Urothelium cell line (cell line): ENCODE results near the gene NTRK3.
"Not testable (repeated sequence)": the region's sequence is repeated elsewhere in the genome, so short reads cannot be mapped to it uniquely, and the experiment has no call there.

Source experiments
- DNase-seq: peaks from one replicate; pipeline ENCODE4 v3.0.0; 2011; ENCODE audit warnings: low spot score, mixed read lengths
- FAIRE-seq: peaks from 2 replicates; lab custom pipeline; 2011; peaks lifted over from hg19 to GRCh38; lab: Jason Lieb, UNC

Gene NTRK3

GRCh38 chr15:88083811-88084760 lies 172.5 kb downstream of the NTRK3 start:
- DNase-seq (no peak), FAIRE-seq (no peak)

- no peak for FAIRE-seq
- no peak for DNase-seq
Measured at GRCh38 chr15:88080616-88081015, 175.9 kb downstream of the NTRK3 start.

DNA sequence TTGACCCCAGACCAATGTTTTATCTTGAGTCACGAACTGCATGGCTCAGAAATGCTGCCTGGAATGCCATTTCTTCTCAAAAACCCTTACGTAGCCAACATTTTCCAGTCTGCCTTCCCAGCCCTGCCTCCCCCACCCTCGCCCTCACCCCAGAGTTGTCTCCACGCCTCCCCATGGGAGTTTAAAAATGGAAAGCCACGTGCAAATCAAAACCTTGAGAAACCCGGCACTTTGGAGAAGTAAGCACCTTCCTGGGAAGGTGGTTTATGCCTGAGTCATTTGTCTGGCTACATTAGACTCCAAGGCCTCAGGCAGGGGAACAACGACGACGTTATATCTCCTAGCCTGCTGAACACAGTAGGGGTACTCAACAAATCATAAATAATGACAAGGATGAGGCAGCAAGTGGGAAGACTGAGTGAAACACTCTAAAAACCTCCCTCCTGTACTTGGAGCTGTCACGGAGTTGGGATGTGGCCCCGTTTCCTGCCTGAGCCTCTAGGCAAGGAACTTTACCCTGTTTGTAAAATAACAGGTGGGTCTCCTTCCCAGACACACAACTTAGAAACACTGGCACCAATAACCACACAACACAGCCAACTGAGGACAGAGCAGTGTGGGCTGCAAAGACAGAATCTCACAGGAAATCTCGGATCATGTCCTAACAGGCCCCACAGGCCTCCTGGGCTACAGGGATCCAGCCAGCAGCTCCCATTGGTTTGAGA lies 179.1 kb downstream of the NTRK3 start:
- no peak for DNase-seq
- no peak for FAIRE-seq

- FAIRE-seq: no peak
- no peak for DNase-seq
Measured at GRCh38 chr15:88076328-88076727, 180.2 kb downstream of the NTRK3 start.

GRCh38 chr15:88075102-88075501 lies 181.4 kb downstream of the NTRK3 start:
- DNase-seq: no peak
- no peak for FAIRE-seq

- no peak for FAIRE-seq
- DNase-seq: no peak
Measured at GRCh38 chr15:88074386-88074785, 182.2 kb downstream of the NTRK3 start.

GRCh38 chr15:88073391-88073691 lies 183.2 kb downstream of the NTRK3 start:
- no peak for DNase-seq
- FAIRE-seq: no peak

GRCh38 chr15:88072598-88073390 lies 183.7 kb downstream of the NTRK3 start:
- DNase-seq (no peak), FAIRE-seq (no peak)

DNA sequence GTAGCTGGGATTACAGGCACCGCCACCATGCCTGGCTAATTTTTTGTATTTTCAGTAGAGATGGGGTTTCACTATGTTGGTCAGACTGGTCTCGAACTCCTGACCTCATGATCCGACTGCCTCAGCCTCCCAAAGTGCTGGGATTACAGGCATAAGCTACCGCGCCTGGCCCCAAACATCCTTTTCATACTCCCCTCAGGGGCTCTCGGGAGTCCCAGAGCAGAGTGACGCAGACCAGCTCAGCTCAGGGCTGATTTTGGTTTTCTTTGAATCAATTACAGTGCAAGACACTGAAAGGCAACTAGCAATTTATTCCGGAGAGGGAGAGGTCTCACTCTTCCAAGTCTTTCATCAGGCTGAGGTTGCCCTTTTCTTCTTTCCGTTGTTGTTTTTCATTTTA lies 184.4 kb downstream of the NTRK3 start:
- not testable (repeated sequence) for DNase-seq, FAIRE-seq

GRCh38 chr15:88071141-88071540 lies 185.4 kb downstream of the NTRK3 start:
- FAIRE-seq (no peak), DNase-seq (no peak)

- no peak for FAIRE-seq
- no peak for DNase-seq
Measured at GRCh38 chr15:88069561-88069960, 187.0 kb downstream of the NTRK3 start.

- FAIRE-seq (no peak), DNase-seq (no peak)
Measured at GRCh38 chr15:88067331-88067685, 189.2 kb downstream of the NTRK3 start.

GRCh38 chr15:88066636-88067330 lies 189.8 kb downstream of the NTRK3 start:
- no peak for FAIRE-seq
- no peak for DNase-seq

GRCh38 chr15:88061452-88061851 lies 195.1 kb downstream of the NTRK3 start:
- DNase-seq (no peak), FAIRE-seq (no peak)

DNA sequence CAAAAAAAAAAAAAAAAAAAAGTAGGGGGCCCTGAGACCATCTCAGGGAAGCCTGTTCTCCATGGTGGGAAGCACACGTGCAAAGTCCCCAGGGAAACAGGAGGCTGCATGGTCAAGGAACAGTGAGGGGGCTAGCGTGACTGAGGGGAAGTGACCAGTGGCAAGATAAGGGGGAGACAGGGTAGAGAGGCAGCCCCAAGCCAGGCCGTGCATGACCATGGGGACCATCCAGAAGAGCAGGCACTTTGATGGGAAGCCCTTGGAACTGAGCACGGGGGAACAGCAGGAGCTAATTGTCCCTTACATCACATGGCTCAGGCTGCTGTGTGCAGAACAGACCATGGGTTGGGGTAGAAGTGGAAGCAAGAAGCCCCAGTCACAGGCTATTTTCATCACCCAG lies 196.2 kb downstream of the NTRK3 start:
- DNase-seq (no peak), FAIRE-seq (no peak)

DNA sequence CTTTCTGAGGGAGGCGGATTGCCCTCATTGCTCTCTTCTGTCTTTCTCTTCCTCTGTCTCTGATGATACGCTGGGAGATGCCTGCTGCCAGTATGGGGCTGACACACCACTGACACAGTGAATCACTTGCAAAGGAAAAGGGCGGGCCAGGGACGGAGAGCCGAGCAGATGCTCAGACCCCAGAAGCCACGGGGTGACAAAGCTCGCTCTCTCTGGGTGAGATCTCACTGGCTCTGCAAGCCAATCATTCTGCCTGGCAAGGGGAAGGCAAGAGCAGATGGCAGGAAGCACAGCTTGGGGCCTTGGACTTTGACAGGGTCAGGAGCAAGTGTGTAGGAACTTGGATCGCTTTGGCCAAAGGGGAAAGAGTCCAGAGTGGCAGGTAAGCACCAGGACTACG lies 198.7 kb downstream of the NTRK3 start:
- no peak for DNase-seq
- FAIRE-seq: no peak

- FAIRE-seq (no peak), DNase-seq (no peak)
Measured at GRCh38 chr15:88049506-88049905, 207.0 kb downstream of the NTRK3 start.

DNA sequence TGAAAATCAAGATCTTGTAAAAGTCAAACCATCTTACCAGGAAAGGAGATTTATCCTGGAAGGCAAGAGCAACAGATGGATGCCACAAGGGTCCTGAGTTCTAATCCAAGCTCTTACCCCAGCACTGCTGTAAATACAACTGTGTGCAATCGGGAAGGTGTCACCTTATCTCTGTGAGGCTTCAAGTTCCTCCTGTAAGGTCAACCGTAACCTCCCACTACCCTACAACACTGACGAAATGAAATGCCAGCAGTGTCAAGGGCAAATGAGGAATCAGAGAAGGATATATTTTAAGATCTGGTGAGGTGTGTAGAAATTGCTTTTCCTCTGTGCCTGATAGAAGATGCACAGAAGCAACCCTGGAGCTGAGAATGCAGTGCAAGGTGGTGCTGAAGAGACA lies 207.8 kb downstream of the NTRK3 start:
- no peak for FAIRE-seq
- DNase-seq: no peak

DNA sequence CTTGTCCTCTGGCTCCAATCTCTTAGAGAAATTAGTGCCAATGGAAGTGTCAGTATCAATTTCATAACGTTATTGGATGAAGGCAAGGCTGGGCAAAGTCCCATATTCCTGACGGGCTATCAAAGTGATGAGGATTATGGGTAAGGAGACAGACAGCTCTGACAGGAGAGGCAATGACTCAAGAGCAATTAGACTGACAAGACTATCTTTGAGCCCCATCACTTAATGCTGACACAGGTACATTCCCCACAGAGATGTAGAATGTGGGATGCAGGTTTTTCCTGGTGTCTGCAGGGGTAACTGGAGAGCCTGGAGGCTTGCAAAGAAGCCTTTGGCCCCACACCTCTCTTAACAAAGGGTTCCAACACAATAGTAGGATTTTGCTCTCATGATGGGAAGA lies 208.3 kb downstream of the NTRK3 start:
- no peak for DNase-seq
- no peak for FAIRE-seq

DNA sequence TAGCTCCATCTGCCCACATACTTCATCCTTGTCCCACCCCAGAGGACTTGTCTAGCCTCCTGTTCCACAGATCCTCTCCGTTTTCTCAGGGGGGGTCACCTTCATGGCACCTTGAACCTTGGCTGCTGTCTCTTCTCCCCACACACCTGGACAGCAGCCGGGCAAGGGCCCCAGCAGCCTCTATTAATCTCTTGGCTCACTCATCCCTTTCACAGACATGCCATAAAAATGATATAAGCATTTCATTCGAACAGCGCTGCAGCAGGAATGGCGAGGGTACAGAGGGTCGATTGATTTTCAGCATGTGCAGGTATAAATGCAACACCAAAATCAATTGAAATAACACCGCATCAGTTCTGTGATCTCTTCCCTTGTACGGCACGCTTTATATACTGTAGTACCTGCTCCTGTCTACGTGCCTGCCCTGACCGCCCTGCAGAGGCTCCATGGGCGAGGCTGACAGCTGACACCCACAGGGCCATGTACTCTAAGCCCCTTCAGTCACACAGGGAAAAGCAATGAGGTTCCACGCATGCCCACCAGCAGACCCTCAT lies 209.9 kb downstream of the NTRK3 start:
- FAIRE-seq (no peak), DNase-seq (no peak)

GRCh38 chr15:88043396-88043795 lies 213.1 kb downstream of the NTRK3 start:
- FAIRE-seq: no peak
- no peak for DNase-seq
